ENCODE results near the gene CCDC50.

CCDC50 gene

GRCh38 chr3:191428177-191428576, 99.0 kb downstream of the CCDC50 start:
- H3K9me3 ChIP-seq (ENCODE audit: insufficient read depth, low read depth, low read length) = no peaks in the 10 kb centered on the region
- H3K27me3 ChIP-seq (ENCODE audit: insufficient read depth, low read length) = no peaks in the 10 kb centered on the region
- no peak overlapping the region for H3K27ac ChIP-seq (ENCODE audit: low read depth, low read length)
- H3K4me3 ChIP-seq (ENCODE audit: low read length) = no peak overlapping the region
- H3K9ac ChIP-seq (ENCODE audit: low read depth, low read length) = no peak overlapping the region
- WGBS = no CpG with 5 or more reads among the region's 1 CpG
- no peaks in the 10 kb centered on the region for H3K36me3 ChIP-seq (ENCODE audit: insufficient read depth, low read length)
- peaks cover 7% of the 10 kb centered on the region; the same call in 1 of the 2 replicates for H3K4me1 ChIP-seq (ENCODE audit: insufficient read depth, low read length)

GRCh38 chr3:191430103-191430502, 100.9 kb downstream of the CCDC50 start:
- H3K4me3 ChIP-seq (ENCODE audit: low read length) = no peak overlapping the region
- no peak overlapping the region for H3K9ac ChIP-seq (ENCODE audit: low read depth, low read length)
- H3K9me3 ChIP-seq (ENCODE audit: insufficient read depth, low read depth, low read length) = no peaks in the 10 kb centered on the region
- peaks cover 7% of the 10 kb centered on the region; the same call in 1 of the 2 replicates for H3K4me1 ChIP-seq (ENCODE audit: insufficient read depth, low read length)
- no peaks in the 10 kb centered on the region for H3K36me3 ChIP-seq (ENCODE audit: insufficient read depth, low read length)
- 83% methylated on average over 4 of the region's 4 CpGs for WGBS
- no peak overlapping the region for H3K27ac ChIP-seq (ENCODE audit: low read depth, low read length)
- no peaks in the 10 kb centered on the region for H3K27me3 ChIP-seq (ENCODE audit: insufficient read depth, low read length)

GRCh38 chr3:191431160-191431822, 102.1 kb downstream of the CCDC50 start:
- H3K9ac ChIP-seq (ENCODE audit: low read depth, low read length) = no peak overlapping the region
- H3K4me1 ChIP-seq (ENCODE audit: insufficient read depth, low read length) = peaks cover 7% of the 10 kb centered on the region; the same call in 1 of the 2 replicates
- no peak overlapping the region for H3K27ac ChIP-seq (ENCODE audit: low read depth, low read length)
- H3K36me3 ChIP-seq (ENCODE audit: insufficient read depth, low read length) = no peaks in the 10 kb centered on the region
- H3K4me3 ChIP-seq (ENCODE audit: low read length) = no peak overlapping the region
- 94% methylated on average over 4 of the region's 5 CpGs for WGBS
- no peaks in the 10 kb centered on the region for H3K27me3 ChIP-seq (ENCODE audit: insufficient read depth, low read length)
- H3K9me3 ChIP-seq (ENCODE audit: insufficient read depth, low read depth, low read length) = no peaks in the 10 kb centered on the region

GRCh38 chr3:191432162-191432561, 103.0 kb downstream of the CCDC50 start:
- Histone ChIP-seq H3K4me3 (ENCODE audit: low read length) (no peak overlapping the region), H3K27me3 (ENCODE audit: insufficient read depth, low read length) (no peaks in the 10 kb centered on the region), H3K9ac (ENCODE audit: low read depth, low read length) (no peak overlapping the region), H3K36me3 (ENCODE audit: insufficient read depth, low read length) (no peaks in the 10 kb centered on the region), H3K4me1 (ENCODE audit: insufficient read depth, low read length) (peaks cover 7% of the 10 kb centered on the region; the same call in 1 of the 2 replicates), H3K9me3 (ENCODE audit: insufficient read depth, low read depth, low read length) (no peaks in the 10 kb centered on the region), H3K27ac (ENCODE audit: low read depth, low read length) (no peak overlapping the region)
- WGBS = 96% methylated on average over 4 of the region's 5 CpGs

- H3K9me3 ChIP-seq (ENCODE audit: insufficient read depth, low read depth, low read length) = no peaks in the 10 kb centered on the region
Measured at GRCh38 chr3:191434024-191434423, 104.8 kb downstream of the CCDC50 start.

GRCh38 chr3:191435981-191436380, 106.8 kb downstream of the CCDC50 start:
- WGBS = 80% methylated on average over 2 of the region's 2 CpGs

More at GRCh38 chr3:191434024-191434423, 104.8 kb downstream of the CCDC50 start:
- H3K27ac ChIP-seq (ENCODE audit: low read depth, low read length) = no peak overlapping the region
- 97% methylated on average over 1 of the region's 1 CpG for WGBS
- H3K4me1 ChIP-seq (ENCODE audit: insufficient read depth, low read length) = no peaks in the 10 kb centered on the region
- H3K4me3 ChIP-seq (ENCODE audit: low read length) = no peak overlapping the region
- no peaks in the 10 kb centered on the region for H3K27me3 ChIP-seq (ENCODE audit: insufficient read depth, low read length)
- no peak overlapping the region for H3K9ac ChIP-seq (ENCODE audit: low read depth, low read length)
- H3K36me3 ChIP-seq (ENCODE audit: insufficient read depth, low read length) = no peaks in the 10 kb centered on the region

GRCh38 chr3:191438150-191438814, 109.1 kb downstream of the CCDC50 start:
- H3K9me3 ChIP-seq (ENCODE audit: insufficient read depth, low read depth, low read length) = peaks cover 4% of the 10 kb centered on the region; the same call in 1 of the 2 replicates
- no peak overlapping the region for H3K27ac ChIP-seq (ENCODE audit: low read depth, low read length)
- no peaks in the 10 kb centered on the region for H3K36me3 ChIP-seq (ENCODE audit: insufficient read depth, low read length)
- H3K9ac ChIP-seq (ENCODE audit: low read depth, low read length) = no peak overlapping the region
- H3K27me3 ChIP-seq (ENCODE audit: insufficient read depth, low read length) = no peaks in the 10 kb centered on the region
- no CpG with 5 or more reads among the region's 2 CpGs for WGBS
- H3K4me3 ChIP-seq (ENCODE audit: low read length) = no peak overlapping the region
- no peaks in the 10 kb centered on the region for H3K4me1 ChIP-seq (ENCODE audit: insufficient read depth, low read length)

More at GRCh38 chr3:191435981-191436380, 106.8 kb downstream of the CCDC50 start:
- Histone ChIP-seq H3K36me3 (ENCODE audit: insufficient read depth, low read length) (no peaks in the 10 kb centered on the region), H3K9me3 (ENCODE audit: insufficient read depth, low read depth, low read length) (peaks cover 4% of the 10 kb centered on the region; the same call in 1 of the 2 replicates), H3K4me3 (ENCODE audit: low read length) (no peak overlapping the region), H3K9ac (ENCODE audit: low read depth, low read length) (no peak overlapping the region), H3K27ac (ENCODE audit: low read depth, low read length) (no peak overlapping the region), H3K4me1 (ENCODE audit: insufficient read depth, low read length) (no peaks in the 10 kb centered on the region), H3K27me3 (ENCODE audit: insufficient read depth, low read length) (no peaks in the 10 kb centered on the region)

- H3K4me1 ChIP-seq (ENCODE audit: insufficient read depth, low read length) = no peaks in the 10 kb centered on the region
- no peak overlapping the region for H3K27ac ChIP-seq (ENCODE audit: low read depth, low read length)
- H3K4me3 ChIP-seq (ENCODE audit: low read length) = no peak overlapping the region
- no peaks in the 10 kb centered on the region for H3K27me3 ChIP-seq (ENCODE audit: insufficient read depth, low read length)
- peaks cover 4% of the 10 kb centered on the region; the same call in 1 of the 2 replicates for H3K9me3 ChIP-seq (ENCODE audit: insufficient read depth, low read depth, low read length)
- H3K9ac ChIP-seq (ENCODE audit: low read depth, low read length) = no peak overlapping the region
- 98% methylated on average over 4 of the region's 4 CpGs for WGBS
- no peaks in the 10 kb centered on the region for H3K36me3 ChIP-seq (ENCODE audit: insufficient read depth, low read length)
Measured at GRCh38 chr3:191440532-191440931, 111.3 kb downstream of the CCDC50 start.

- H3K36me3 ChIP-seq (ENCODE audit: insufficient read depth, low read length) = no peaks in the 10 kb centered on the region
- 93% methylated on average over 2 of the region's 2 CpGs for WGBS
- no peaks in the 10 kb centered on the region for H3K27me3 ChIP-seq (ENCODE audit: insufficient read depth, low read length)
- H3K4me3 ChIP-seq (ENCODE audit: low read length) = no peak overlapping the region
- no peak overlapping the region for H3K27ac ChIP-seq (ENCODE audit: low read depth, low read length)
- no peaks in the 10 kb centered on the region for H3K4me1 ChIP-seq (ENCODE audit: insufficient read depth, low read length)
- peaks cover 4% of the 10 kb centered on the region; the same call in 1 of the 2 replicates for H3K9me3 ChIP-seq (ENCODE audit: insufficient read depth, low read depth, low read length)
- H3K9ac ChIP-seq (ENCODE audit: low read depth, low read length) = no peak overlapping the region
Measured at GRCh38 chr3:191441687-191442086, 112.5 kb downstream of the CCDC50 start.

- Histone ChIP-seq H3K4me3 (ENCODE audit: low read length) (no peak overlapping the region), H3K27me3 (ENCODE audit: insufficient read depth, low read length) (no peaks in the 10 kb centered on the region), H3K9ac (ENCODE audit: low read depth, low read length) (no peak overlapping the region), H3K4me1 (ENCODE audit: insufficient read depth, low read length) (no peaks in the 10 kb centered on the region), H3K36me3 (ENCODE audit: insufficient read depth, low read length) (no peaks in the 10 kb centered on the region), H3K27ac (ENCODE audit: low read depth, low read length) (no peak overlapping the region), H3K9me3 (ENCODE audit: insufficient read depth, low read depth, low read length) (peaks cover 4% of the 10 kb centered on the region; the same call in 1 of the 2 replicates)
- WGBS = 97% methylated on average over 3 of the region's 3 CpGs
Measured at GRCh38 chr3:191444569-191444968, 115.4 kb downstream of the CCDC50 start.
